SK-N-SH treated with all-trans-retinoic acid at 6 μM for 48 hours (cell line): ENCODE results near the gene TFDP1.
A peak's percentile ranks its signal among the peaks of the same experiment; 100 is the strongest.

Source experiments
- ATAC-seq: fragments of 200-7000 bp; cut with Tn5 transposase; 3 replicates; pipeline ENCODE4 v1.9.1; 2020; ENCODE audit warnings: mild to moderate bottlenecking, moderate library complexity
- ARNTL ChIP-seq: fragments of 450-650 bp; formaldehyde crosslinking; IDR thresholded peaks from 2 replicates; pipeline ENCODE4 v1.5.0; 2020; ENCODE audit warnings: low read depth, mild to moderate bottlenecking, moderate library complexity, borderline replicate concordance
- BACH2 ChIP-seq: fragments of 250-450 bp; sonication (Bioruptor Pico); IDR thresholded peaks from 2 replicates; pipeline ENCODE4 v1.9.0; 2021; ENCODE audit warnings: mild to moderate bottlenecking, borderline replicate concordance
- ESRRG ChIP-seq: fragments of 250-450 bp; sonication (Bioruptor Pico); IDR thresholded peaks from 2 replicates; pipeline ENCODE4 v1.6.1; 2021; ENCODE audit warnings: mild to moderate bottlenecking
- GLIS3 ChIP-seq: fragments of 250-450 bp; sonication (Bioruptor Pico); IDR thresholded peaks from 2 replicates; pipeline ENCODE4 v1.5.0; 2020; ENCODE audit warnings: mild to moderate bottlenecking, moderate library complexity
- ISL1 ChIP-seq: fragments of 250-450 bp; sonication (Bioruptor Pico); IDR thresholded peaks from 2 replicates; pipeline ENCODE4 v2.1.2; 2022; ENCODE audit warnings: mild to moderate bottlenecking, moderate library complexity
- OSR1 ChIP-seq: fragments of 250-450 bp; sonication (Bioruptor Pico); IDR thresholded peaks from 2 replicates; pipeline ENCODE4 v1.8.0; 2022; ENCODE audit warnings: moderate library complexity, mild to moderate bottlenecking, inconsistent platforms
- PPARA ChIP-seq: fragments of 250-450 bp; sonication (Bioruptor Pico); IDR thresholded peaks from 2 replicates; pipeline ENCODE4 v1.5.0; 2020; ENCODE audit warnings: mild to moderate bottlenecking, borderline replicate concordance
- RARB ChIP-seq: fragments of 250-450 bp; sonication (Bioruptor Pico); IDR thresholded peaks from 2 replicates; pipeline ENCODE4 v1.8.0; 2021; ENCODE audit warnings: mild to moderate bottlenecking, moderate library complexity
- TCF4 ChIP-seq: fragments of 250-450 bp; sonication (Bioruptor Pico); IDR thresholded peaks from 2 replicates; pipeline ENCODE4 v1.8.0; 2021; ENCODE audit warnings: mild to moderate bottlenecking, moderate library complexity, borderline replicate concordance
- TOX ChIP-seq: fragments of 250-450 bp; sonication (Bioruptor Pico); IDR thresholded peaks from 2 replicates; pipeline ENCODE4 v1.8.0; 2021; ENCODE audit warnings: mild to moderate bottlenecking, moderate library complexity, borderline replicate concordance
- ZC3H10 ChIP-seq: fragments of 250-450 bp; sonication (Bioruptor Pico); IDR thresholded peaks from 2 replicates; pipeline ENCODE4 v1.5.1; 2021; ENCODE audit warnings: mild to moderate bottlenecking, moderate library complexity
- ZFP3 ChIP-seq: fragments of 250-450 bp; sonication (Bioruptor Pico); IDR thresholded peaks from 2 replicates; pipeline ENCODE4 v1.5.0; 2020; ENCODE audit warnings: mild to moderate bottlenecking, moderate library complexity
- ZFP30 ChIP-seq: fragments of 450-650 bp; formaldehyde crosslinking; IDR thresholded peaks from 2 replicates; pipeline ENCODE4 v1.5.0; 2022; ENCODE audit warnings: mild to moderate bottlenecking, moderate library complexity
- ZNF565 ChIP-seq: fragments of 450-650 bp; formaldehyde crosslinking; conservative IDR thresholded peaks from 2 replicates; pipeline ENCODE4 v1.5.0; 2020; ENCODE audit warnings: low read depth, mild to moderate bottlenecking, moderate library complexity
- ZNF70 ChIP-seq: fragments of 450-650 bp; formaldehyde crosslinking; IDR thresholded peaks from 2 replicates; pipeline ENCODE4 v1.5.0; 2020; ENCODE audit warnings: mild to moderate bottlenecking, moderate library complexity
- ZNF8 ChIP-seq: fragments of 450-650 bp; formaldehyde crosslinking; IDR thresholded peaks from 2 replicates; pipeline ENCODE4 v1.5.0; 2020; ENCODE audit warnings: mild to moderate bottlenecking, moderate library complexity
- TF ChIP-seq, protein P1 (sequence below): fragments of 250-450 bp; sonication (Bioruptor Pico); IDR thresholded peaks from 2 replicates; pipeline ENCODE4 v1.5.1; 2020; ENCODE audit warnings: low read depth, mild to moderate bottlenecking, moderate library complexity
- TF ChIP-seq, protein P2 (sequence below): fragments of 250-450 bp; sonication (Bioruptor Pico); IDR thresholded peaks from 2 replicates; pipeline ENCODE4 v1.5.1; 2021; ENCODE audit warnings: mild to moderate bottlenecking, moderate library complexity
- TF ChIP-seq, protein P3 (sequence below): fragments of 250-450 bp; sonication (Bioruptor Pico); IDR thresholded peaks from 2 replicates; pipeline ENCODE4 v1.5.0; 2020; ENCODE audit warnings: mild to moderate bottlenecking, moderate library complexity
- TF ChIP-seq, protein P4 (sequence below): fragments of 250-450 bp; sonication (Bioruptor Pico); IDR thresholded peaks from 2 replicates; pipeline ENCODE4 v1.8.0; 2020; ENCODE audit warnings: mild to moderate bottlenecking, moderate library complexity, borderline replicate concordance
- TF ChIP-seq, protein P5 (sequence below): fragments of 250-450 bp; sonication (Bioruptor Pico); IDR thresholded peaks from 2 replicates; pipeline ENCODE4 v1.8.0; 2021; ENCODE audit warnings: low read depth, mild to moderate bottlenecking, moderate library complexity, borderline replicate concordance

The TFDP1 gene

DNA sequence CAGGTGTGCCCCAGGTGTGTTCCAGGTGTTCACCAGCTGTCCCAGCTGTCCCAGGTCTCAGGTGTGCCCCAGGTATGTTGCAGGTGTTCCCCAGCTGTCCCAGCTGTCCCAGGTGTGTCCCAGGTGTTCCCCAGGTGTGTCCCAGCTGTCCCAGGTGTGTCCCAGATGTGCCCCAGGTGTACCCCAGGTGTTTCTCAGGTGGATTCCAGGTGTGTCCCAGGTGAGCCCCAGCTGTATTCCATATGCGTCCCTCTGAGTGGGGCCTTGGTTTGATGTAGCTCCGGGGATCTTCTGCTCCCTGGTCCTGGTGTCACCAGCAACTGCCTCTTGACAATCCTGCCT lies 81.7 kb downstream of the TFDP1 start:
- ATAC-seq: no peak
- TF ChIP-seq OSR1 (CRISPR knock-in tag) (no peak), ZC3H10 (CRISPR knock-in tag) (no peak), TCF4 (no peak), ZNF8 (CRISPR knock-in tag) (no peak), ZFP30 (CRISPR knock-in tag) (no peak), PPARA (CRISPR knock-in tag) (no peak), ZFP3 (no peak), TOX (no peak), ZNF565 (CRISPR knock-in tag) (no peak), ARNTL (no peak), GLIS3 (no peak), RARB (CRISPR knock-in tag) (no peak), BACH2 (CRISPR knock-in tag) (no peak)
- TF ChIP-seq, protein P1, sequence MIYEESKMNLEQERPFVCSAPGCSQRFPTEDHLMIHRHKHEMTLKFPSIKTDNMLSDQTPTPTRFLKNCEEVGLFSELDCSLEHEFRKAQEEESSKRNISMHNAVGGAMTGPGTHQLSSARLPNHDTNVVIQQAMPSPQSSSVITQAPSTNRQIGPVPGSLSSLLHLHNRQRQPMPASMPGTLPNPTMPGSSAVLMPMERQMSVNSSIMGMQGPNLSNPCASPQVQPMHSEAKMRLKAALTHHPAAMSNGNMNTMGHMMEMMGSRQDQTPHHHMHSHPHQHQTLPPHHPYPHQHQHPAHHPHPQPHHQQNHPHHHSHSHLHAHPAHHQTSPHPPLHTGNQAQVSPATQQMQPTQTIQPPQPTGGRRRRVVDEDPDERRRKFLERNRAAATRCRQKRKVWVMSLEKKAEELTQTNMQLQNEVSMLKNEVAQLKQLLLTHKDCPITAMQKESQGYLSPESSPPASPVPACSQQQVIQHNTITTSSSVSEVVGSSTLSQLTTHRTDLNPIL (CRISPR knock-in tag): no peak

DNA sequence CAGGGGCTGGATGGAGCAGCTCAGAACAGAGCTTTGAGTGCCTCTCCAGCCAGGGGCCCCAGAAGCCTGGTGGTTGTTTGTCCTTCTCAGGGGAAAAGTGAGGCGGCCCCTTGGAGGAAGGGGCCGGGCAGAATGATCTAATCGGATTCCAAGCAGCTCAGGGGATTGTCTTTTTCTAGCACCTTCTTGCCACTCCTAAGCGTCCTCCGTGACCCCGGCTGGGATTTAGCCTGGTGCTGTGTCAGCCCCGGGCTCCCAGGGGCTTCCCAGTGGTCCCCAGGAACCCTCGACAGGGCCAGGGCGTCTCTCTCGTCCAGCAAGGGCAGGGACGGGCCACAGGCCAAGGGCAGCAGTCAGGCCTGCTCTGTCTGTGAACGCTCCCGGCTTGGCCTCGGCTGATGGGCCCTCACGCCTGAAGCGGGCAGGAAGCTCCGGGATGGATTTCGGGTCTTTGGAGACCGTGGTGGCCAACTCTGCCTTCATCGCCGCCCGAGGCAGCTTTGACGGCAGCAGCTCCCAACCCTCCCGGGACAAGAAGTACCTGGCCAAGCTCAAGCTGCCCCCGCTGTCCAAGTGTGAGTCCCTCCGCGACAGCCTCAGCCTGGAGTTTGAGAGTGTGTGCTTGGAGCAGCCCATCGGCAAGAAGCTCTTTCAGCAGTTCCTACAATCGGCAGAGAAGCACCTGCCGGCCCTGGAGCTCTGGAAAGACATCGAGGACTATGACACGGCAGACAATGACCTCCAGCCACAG lies 82.6 kb downstream of the TFDP1 start, which contains the start of gene GRK1:
GRK1 (plus strand) TSS at position 269 of the 751 bp plus-strand sequence; CDS start at position 437, 168 bp downstream.
- TF ChIP-seq ZFP30 (CRISPR knock-in tag) (no peak), TCF4 (no peak), BACH2 (CRISPR knock-in tag) (no peak), ESRRG (CRISPR knock-in tag) (no peak), ZC3H10 (CRISPR knock-in tag) (no peak), ZNF70 (CRISPR knock-in tag) (no peak), TOX (no peak), ISL1 (CRISPR knock-in tag) (no peak)
- TF ChIP-seq, protein P2, sequence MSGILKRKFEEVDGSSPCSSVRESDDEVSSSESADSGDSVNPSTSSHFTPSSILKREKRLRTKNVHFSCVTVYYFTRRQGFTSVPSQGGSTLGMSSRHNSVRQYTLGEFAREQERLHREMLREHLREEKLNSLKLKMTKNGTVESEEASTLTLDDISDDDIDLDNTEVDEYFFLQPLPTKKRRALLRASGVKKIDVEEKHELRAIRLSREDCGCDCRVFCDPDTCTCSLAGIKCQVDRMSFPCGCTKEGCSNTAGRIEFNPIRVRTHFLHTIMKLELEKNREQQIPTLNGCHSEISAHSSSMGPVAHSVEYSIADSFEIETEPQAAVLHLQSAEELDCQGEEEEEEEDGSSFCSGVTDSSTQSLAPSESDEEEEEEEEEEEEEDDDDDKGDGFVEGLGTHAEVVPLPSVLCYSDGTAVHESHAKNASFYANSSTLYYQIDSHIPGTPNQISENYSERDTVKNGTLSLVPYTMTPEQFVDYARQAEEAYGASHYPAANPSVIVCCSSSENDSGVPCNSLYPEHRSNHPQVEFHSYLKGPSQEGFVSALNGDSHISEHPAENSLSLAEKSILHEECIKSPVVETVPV (CRISPR knock-in tag): no peak
- TF ChIP-seq, protein P3, sequence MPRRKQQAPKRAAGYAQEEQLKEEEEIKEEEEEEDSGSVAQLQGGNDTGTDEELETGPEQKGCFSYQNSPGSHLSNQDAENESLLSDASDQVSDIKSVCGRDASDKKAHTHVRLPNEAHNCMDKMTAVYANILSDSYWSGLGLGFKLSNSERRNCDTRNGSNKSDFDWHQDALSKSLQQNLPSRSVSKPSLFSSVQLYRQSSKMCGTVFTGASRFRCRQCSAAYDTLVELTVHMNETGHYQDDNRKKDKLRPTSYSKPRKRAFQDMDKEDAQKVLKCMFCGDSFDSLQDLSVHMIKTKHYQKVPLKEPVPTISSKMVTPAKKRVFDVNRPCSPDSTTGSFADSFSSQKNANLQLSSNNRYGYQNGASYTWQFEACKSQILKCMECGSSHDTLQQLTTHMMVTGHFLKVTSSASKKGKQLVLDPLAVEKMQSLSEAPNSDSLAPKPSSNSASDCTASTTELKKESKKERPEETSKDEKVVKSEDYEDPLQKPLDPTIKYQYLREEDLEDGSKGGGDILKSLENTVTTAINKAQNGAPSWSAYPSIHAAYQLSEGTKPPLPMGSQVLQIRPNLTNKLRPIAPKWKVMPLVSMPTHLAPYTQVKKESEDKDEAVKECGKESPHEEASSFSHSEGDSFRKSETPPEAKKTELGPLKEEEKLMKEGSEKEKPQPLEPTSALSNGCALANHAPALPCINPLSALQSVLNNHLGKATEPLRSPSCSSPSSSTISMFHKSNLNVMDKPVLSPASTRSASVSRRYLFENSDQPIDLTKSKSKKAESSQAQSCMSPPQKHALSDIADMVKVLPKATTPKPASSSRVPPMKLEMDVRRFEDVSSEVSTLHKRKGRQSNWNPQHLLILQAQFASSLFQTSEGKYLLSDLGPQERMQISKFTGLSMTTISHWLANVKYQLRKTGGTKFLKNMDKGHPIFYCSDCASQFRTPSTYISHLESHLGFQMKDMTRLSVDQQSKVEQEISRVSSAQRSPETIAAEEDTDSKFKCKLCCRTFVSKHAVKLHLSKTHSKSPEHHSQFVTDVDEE (CRISPR knock-in tag): no peak
- ATAC-seq: peak; percentile 22; the same call in 1 of the 3 replicates

DNA sequence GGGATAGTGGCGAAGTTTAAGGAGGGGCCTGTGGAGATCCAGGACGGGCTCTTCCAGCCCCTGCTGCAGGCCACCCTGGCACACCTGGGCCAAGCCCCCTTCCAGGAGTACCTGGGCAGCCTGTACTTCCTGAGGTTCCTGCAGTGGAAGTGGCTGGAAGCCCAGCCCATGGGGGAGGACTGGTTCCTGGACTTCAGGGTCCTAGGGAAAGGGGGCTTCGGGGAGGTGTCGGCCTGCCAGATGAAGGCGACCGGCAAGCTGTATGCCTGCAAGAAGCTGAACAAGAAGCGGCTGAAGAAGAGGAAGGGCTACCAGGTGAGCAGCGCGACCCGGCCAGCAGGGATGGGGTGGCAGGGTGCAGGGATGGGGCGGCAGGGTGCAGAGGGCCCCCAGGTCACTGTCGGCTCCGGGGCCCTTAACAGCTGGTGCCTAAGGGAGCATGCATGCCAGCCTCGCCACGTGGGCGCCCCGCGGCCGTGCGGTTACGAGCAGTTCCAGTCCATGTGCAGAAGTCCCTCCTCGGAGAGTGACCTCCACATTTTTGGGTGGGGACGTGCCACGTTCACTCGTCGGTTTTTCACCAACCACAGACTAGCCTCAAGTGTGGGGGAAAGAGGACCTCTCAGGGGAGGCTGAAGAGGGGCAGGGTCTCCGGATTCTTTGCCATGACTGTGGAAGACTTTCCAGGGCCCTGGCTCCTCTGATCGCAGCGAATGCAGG lies 83.4 kb downstream of the TFDP1 start:
- no peak for ATAC-seq
- TF ChIP-seq ZNF70 (CRISPR knock-in tag): no peak
- TF ChIP-seq GLIS3: no peak
- TF ChIP-seq RARB (CRISPR knock-in tag): no peak
- TF ChIP-seq, protein P4, sequence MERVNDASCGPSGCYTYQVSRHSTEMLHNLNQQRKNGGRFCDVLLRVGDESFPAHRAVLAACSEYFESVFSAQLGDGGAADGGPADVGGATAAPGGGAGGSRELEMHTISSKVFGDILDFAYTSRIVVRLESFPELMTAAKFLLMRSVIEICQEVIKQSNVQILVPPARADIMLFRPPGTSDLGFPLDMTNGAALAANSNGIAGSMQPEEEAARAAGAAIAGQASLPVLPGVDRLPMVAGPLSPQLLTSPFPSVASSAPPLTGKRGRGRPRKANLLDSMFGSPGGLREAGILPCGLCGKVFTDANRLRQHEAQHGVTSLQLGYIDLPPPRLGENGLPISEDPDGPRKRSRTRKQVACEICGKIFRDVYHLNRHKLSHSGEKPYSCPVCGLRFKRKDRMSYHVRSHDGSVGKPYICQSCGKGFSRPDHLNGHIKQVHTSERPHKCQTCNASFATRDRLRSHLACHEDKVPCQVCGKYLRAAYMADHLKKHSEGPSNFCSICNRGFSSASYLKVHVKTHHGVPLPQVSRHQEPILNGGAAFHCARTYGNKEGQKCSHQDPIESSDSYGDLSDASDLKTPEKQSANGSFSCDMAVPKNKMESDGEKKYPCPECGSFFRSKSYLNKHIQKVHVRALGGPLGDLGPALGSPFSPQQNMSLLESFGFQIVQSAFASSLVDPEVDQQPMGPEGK (CRISPR knock-in tag): no peak
- TF ChIP-seq ZC3H10 (CRISPR knock-in tag): no peak
- TF ChIP-seq, protein P2 (CRISPR knock-in tag): no peak
- no peak for TF ChIP-seq BACH2 (CRISPR knock-in tag)
- TF ChIP-seq, protein P5, sequence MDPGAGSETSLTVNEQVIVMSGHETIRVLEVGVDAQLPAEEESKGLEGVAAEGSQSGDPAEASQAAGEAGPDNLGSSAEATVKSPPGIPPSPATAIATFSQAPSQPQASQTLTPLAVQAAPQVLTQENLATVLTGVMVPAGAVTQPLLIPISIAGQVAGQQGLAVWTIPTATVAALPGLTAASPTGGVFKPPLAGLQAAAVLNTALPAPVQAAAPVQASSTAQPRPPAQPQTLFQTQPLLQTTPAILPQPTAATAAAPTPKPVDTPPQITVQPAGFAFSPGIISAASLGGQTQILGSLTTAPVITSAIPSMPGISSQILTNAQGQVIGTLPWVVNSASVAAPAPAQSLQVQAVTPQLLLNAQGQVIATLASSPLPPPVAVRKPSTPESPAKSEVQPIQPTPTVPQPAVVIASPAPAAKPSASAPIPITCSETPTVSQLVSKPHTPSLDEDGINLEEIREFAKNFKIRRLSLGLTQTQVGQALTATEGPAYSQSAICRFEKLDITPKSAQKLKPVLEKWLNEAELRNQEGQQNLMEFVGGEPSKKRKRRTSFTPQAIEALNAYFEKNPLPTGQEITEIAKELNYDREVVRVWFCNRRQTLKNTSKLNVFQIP: no peak
- TF ChIP-seq ARNTL: no peak
- TF ChIP-seq, protein P3 (CRISPR knock-in tag): no peak
- TF ChIP-seq ZNF565 (CRISPR knock-in tag): no peak
- TF ChIP-seq ZFP3: no peak
